Measurements from ENCODE around the gene GOT1. TPM values are rescaled to one million over a fixed set of nuclear protein-coding genes. Genes with fewer than 3 reads are reported as not detected.

Gene GOT1
- total and polyA plus RNA-seq, 2 experiments from 2014 or later = 36.8 to 37.7 TPM

DNA sequence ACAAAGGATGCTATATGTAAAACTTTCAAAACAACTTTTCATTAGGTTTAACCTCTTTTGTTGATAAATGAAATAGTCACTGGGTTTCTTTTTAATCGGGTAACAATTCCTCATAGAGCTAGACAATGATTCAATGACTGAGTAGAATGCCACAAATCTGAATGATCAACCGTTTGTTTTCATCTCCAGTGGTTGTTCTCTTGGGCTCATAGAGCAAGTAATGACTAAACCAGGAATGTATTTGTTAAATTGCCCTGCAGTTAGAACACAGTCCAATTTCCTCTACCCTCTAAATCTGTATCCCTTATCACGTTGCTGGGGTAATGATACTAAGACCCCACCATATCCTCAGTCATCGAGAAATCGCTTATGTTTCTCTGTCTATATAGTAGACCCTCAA, 61.3 kb downstream of the GOT1 start:
- H3K27ac ChIP-seq (ENCODE audit: low read depth) = no peak overlapping the region
- TF ChIP-seq, protein P1, sequence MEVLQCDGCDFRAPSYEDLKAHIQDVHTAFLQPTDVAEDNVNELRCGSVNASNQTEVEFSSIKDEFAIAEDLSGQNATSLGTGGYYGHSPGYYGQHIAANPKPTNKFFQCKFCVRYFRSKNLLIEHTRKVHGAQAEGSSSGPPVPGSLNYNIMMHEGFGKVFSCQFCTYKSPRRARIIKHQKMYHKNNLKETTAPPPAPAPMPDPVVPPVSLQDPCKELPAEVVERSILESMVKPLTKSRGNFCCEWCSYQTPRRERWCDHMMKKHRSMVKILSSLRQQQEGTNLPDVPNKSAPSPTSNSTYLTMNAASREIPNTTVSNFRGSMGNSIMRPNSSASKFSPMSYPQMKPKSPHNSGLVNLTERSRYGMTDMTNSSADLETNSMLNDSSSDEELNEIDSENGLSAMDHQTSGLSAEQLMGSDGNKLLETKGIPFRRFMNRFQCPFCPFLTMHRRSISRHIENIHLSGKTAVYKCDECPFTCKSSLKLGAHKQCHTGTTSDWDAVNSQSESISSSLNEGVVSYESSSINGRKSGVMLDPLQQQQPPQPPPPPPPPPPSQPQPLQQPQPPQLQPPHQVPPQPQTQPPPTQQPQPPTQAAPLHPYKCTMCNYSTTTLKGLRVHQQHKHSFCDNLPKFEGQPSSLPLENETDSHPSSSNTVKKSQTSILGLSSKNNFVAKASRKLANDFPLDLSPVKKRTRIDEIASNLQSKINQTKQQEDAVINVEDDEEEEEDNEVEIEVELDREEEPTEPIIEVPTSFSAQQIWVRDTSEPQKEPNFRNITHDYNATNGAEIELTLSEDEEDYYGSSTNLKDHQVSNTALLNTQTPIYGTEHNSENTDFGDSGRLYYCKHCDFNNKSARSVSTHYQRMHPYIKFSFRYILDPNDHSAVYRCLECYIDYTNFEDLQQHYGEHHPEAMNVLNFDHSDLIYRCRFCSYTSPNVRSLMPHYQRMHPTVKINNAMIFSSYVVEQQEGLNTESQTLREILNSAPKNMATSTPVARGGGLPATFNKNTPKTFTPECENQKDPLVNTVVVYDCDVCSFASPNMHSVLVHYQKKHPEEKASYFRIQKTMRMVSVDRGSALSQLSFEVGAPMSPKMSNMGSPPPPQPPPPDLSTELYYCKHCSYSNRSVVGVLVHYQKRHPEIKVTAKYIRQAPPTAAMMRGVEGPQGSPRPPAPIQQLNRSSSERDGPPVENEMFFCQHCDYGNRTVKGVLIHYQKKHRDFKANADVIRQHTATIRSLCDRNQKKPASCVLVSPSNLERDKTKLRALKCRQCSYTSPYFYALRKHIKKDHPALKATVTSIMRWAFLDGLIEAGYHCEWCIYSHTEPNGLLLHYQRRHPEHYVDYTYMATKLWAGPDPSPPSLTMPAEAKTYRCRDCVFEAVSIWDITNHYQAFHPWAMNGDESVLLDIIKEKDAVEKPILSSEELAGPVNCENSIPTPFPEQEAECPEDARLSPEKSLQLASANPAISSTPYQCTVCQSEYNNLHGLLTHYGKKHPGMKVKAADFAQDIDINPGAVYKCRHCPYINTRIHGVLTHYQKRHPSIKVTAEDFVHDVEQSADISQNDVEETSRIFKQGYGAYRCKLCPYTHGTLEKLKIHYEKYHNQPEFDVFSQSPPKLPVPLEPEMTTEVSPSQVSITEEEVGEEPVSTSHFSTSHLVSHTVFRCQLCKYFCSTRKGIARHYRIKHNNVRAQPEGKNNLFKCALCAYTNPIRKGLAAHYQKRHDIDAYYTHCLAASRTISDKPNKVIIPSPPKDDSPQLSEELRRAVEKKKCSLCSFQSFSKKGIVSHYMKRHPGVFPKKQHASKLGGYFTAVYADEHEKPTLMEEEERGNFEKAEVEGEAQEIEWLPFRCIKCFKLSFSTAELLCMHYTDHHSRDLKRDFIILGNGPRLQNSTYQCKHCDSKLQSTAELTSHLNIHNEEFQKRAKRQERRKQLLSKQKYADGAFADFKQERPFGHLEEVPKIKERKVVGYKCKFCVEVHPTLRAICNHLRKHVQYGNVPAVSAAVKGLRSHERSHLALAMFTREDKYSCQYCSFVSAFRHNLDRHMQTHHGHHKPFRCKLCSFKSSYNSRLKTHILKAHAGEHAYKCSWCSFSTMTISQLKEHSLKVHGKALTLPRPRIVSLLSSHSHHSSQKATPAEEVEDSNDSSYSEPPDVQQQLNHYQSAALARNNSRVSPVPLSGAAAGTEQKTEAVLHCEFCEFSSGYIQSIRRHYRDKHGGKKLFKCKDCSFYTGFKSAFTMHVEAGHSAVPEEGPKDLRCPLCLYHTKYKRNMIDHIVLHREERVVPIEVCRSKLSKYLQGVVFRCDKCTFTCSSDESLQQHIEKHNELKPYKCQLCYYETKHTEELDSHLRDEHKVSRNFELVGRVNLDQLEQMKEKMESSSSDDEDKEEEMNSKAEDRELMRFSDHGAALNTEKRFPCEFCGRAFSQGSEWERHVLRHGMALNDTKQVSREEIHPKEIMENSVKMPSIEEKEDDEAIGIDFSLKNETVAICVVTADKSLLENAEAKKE (CRISPR knock-in tag; IDR thresholded peaks at IDR 0.05) = no peak
- no peak for TF ChIP-seq ZNF114 (CRISPR knock-in tag; IDR thresholded peaks at IDR 0.05)
- TF ChIP-seq, protein P2, sequence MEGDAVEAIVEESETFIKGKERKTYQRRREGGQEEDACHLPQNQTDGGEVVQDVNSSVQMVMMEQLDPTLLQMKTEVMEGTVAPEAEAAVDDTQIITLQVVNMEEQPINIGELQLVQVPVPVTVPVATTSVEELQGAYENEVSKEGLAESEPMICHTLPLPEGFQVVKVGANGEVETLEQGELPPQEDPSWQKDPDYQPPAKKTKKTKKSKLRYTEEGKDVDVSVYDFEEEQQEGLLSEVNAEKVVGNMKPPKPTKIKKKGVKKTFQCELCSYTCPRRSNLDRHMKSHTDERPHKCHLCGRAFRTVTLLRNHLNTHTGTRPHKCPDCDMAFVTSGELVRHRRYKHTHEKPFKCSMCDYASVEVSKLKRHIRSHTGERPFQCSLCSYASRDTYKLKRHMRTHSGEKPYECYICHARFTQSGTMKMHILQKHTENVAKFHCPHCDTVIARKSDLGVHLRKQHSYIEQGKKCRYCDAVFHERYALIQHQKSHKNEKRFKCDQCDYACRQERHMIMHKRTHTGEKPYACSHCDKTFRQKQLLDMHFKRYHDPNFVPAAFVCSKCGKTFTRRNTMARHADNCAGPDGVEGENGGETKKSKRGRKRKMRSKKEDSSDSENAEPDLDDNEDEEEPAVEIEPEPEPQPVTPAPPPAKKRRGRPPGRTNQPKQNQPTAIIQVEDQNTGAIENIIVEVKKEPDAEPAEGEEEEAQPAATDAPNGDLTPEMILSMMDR (conservative IDR thresholded peaks at IDR 0.05; ENCODE audit: low read depth in 2 of 2) = no peak
- no peak for TF ChIP-seq NANOG (IDR thresholded peaks at IDR 0.05; ENCODE audit: borderline replicate concordance)
- TF ChIP-seq STAT1 (IDR thresholded peaks at IDR 0.05; ENCODE audit: unreplicated experiment) = no peak
- TF ChIP-seq, protein P3, sequence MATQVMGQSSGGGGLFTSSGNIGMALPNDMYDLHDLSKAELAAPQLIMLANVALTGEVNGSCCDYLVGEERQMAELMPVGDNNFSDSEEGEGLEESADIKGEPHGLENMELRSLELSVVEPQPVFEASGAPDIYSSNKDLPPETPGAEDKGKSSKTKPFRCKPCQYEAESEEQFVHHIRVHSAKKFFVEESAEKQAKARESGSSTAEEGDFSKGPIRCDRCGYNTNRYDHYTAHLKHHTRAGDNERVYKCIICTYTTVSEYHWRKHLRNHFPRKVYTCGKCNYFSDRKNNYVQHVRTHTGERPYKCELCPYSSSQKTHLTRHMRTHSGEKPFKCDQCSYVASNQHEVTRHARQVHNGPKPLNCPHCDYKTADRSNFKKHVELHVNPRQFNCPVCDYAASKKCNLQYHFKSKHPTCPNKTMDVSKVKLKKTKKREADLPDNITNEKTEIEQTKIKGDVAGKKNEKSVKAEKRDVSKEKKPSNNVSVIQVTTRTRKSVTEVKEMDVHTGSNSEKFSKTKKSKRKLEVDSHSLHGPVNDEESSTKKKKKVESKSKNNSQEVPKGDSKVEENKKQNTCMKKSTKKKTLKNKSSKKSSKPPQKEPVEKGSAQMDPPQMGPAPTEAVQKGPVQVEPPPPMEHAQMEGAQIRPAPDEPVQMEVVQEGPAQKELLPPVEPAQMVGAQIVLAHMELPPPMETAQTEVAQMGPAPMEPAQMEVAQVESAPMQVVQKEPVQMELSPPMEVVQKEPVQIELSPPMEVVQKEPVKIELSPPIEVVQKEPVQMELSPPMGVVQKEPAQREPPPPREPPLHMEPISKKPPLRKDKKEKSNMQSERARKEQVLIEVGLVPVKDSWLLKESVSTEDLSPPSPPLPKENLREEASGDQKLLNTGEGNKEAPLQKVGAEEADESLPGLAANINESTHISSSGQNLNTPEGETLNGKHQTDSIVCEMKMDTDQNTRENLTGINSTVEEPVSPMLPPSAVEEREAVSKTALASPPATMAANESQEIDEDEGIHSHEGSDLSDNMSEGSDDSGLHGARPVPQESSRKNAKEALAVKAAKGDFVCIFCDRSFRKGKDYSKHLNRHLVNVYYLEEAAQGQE (IDR thresholded peaks at IDR 0.05; ENCODE audit: unreplicated experiment) = no peak
- no peak for TF ChIP-seq ZNF331 (CRISPR knock-in tag; IDR thresholded peaks at IDR 0.05; ENCODE audit: low read depth)
- no peak for TF ChIP-seq POLR2AphosphoS5 (IDR thresholded peaks at IDR 0.05; ENCODE audit: low read depth)
- TF ChIP-seq EZH2 (IDR thresholded peaks at IDR 0.05; ENCODE audit: low read depth, unreplicated experiment) = no peak
- no peak for TF ChIP-seq CREB1 (CRISPR knock-in tag; IDR thresholded peaks at IDR 0.05; ENCODE audit: low read depth)
- no peak for TF ChIP-seq JUNB (IDR thresholded peaks at IDR 0.05; ENCODE audit: unreplicated experiment)
- TF ChIP-seq EZH2phosphoT487 (IDR thresholded peaks at IDR 0.05; ENCODE audit: unreplicated experiment) = no peak
- TF ChIP-seq, protein P4, sequence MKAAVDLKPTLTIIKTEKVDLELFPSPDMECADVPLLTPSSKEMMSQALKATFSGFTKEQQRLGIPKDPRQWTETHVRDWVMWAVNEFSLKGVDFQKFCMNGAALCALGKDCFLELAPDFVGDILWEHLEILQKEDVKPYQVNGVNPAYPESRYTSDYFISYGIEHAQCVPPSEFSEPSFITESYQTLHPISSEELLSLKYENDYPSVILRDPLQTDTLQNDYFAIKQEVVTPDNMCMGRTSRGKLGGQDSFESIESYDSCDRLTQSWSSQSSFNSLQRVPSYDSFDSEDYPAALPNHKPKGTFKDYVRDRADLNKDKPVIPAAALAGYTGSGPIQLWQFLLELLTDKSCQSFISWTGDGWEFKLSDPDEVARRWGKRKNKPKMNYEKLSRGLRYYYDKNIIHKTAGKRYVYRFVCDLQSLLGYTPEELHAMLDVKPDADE (IDR thresholded peaks at IDR 0.05) = no peak
- ATAC-seq (no peak), DNase-seq (ENCODE audit: low spot score) (no peak)
- Mint-ChIP-seq H3K4me3 (no peak overlapping the region), H3K27ac (no peak overlapping the region), H3K36me3 (ENCODE audit: low read depth) (no peaks in the 10 kb centered on the region), H3K4me1 (peaks cover 6% of the 10 kb centered on the region; the same call in 1 of the 3 replicates), H3K9me3 (no peaks in the 10 kb centered on the region), H3K27me3 (ENCODE audit: insufficient read depth, low read depth, poor library complexity) (peaks cover 1% of the 10 kb centered on the region)
- no peak overlapping the region for H3K4me3 ChIP-seq
- H3K9me2 ChIP-seq (ENCODE audit: insufficient read depth) = no peaks in the 10 kb centered on the region
- no peaks in the 10 kb centered on the region for H3K36me3 ChIP-seq (ENCODE audit: insufficient read depth)
- H3K4me2 ChIP-seq = no peak overlapping the region
- H4K20me1 ChIP-seq (replicated peaks; ENCODE audit: insufficient read depth) = no peaks in the 10 kb centered on the region
- no peak overlapping the region for H2AFZ ChIP-seq
- H3F3A ChIP-seq (replicated peaks; ENCODE audit: low read depth) = no peaks in the 10 kb centered on the region
- no peaks in the 10 kb centered on the region for H3K79me2 ChIP-seq (replicated peaks; ENCODE audit: insufficient read depth)
- H3K27me3 ChIP-seq (ENCODE audit: insufficient read depth) = no peaks in the 10 kb centered on the region
- H3K4me1 ChIP-seq (ENCODE audit: insufficient read depth) = no peaks in the 10 kb centered on the region
